HG03460 (cell line): ENCODE data around the gene AMIGO3.
"Not testable (repeated sequence)": the region's sequence is repeated elsewhere in the genome, so short reads cannot be mapped to it uniquely, and the experiment has no call there.

ENCODE experiments used
- ATAC-seq: cut with Tn5 transposase; IDR thresholded peaks from one replicate; pipeline ENCODE4 v1.9.1; 2021; ENCODE audit not compliant: unreplicated experiment

The AMIGO3 gene, protein sequence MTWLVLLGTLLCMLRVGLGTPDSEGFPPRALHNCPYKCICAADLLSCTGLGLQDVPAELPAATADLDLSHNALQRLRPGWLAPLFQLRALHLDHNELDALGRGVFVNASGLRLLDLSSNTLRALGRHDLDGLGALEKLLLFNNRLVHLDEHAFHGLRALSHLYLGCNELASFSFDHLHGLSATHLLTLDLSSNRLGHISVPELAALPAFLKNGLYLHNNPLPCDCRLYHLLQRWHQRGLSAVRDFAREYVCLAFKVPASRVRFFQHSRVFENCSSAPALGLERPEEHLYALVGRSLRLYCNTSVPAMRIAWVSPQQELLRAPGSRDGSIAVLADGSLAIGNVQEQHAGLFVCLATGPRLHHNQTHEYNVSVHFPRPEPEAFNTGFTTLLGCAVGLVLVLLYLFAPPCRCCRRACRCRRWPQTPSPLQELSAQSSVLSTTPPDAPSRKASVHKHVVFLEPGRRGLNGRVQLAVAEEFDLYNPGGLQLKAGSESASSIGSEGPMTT

DNA sequence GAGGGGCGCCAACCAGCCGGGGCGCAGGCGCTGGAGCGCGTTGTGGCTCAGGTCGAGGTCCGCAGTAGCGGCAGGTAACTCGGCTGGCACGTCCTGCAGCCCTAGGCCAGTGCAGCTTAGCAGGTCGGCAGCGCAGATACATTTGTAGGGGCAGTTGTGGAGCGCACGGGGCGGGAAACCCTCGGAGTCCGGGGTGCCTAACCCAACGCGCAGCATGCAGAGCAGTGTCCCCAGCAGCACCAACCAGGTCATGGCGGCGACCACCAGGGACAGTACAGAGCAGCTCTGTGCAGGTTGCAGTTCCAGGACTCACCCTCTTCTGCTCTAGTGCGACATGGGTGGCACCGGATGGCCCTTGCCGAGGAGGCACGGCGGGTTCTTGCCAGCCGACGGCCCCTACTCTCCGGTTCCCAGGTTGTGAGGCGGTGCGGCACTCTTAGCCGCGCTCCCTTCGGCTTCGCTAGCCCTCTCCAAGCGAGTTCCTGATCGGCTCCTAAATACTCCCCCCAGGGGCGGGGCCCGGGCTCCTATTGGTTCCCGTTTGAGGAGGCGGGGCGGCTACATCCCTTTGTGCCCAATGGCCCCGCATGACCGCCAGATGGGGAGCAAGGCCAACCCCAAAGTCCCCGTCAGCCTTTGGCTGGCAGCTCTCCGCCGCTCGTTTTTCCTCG, at the start of gene AMIGO3:
TSS of gene AMIGO3 (minus strand) at position 471 of the 671 bp plus-strand sequence. CDS start at position 252, 219 bp downstream.
- peak; percentile 50 for ATAC-seq

DNA sequence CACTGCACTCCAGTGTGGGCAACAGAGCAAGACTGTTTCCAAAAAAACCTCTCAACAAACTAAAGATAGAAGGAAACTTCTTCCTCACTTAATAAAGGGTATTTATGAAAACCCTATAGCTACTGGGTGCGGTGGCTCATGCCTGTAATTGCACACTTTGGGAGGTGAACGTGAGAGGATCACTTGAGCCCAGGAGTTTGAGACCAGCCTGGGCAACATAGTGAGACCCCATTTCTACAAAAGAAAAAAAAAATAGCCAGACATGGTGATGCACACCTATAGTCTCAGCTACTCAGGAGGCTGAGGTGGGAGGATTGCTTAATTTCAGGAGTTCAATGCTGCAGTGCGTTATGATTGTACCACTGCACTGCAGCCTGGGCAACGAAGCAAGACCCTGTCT, 44.5 kb upstream of the AMIGO3 start:
- ATAC-seq: no peak

DNA sequence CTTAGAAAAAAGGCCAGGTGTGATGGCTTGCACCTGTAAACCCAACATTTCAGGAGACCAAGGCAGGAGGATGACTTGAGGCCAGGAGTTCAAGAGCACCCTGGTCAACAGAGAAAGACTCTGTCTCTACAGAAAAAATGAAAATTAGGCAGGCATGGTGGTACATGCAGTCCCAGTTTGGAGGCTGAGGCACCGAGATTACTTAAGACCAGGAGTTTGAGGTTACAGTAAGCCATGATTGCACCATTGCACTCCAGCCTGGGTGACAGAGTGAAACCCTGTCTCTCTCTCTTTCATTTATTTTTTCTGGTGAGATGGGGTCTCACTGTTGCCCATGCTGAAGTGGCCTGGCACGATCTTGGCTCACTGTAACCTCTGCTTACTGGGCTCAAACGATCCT, 42.2 kb upstream of the AMIGO3 start:
- no peak for ATAC-seq

DNA sequence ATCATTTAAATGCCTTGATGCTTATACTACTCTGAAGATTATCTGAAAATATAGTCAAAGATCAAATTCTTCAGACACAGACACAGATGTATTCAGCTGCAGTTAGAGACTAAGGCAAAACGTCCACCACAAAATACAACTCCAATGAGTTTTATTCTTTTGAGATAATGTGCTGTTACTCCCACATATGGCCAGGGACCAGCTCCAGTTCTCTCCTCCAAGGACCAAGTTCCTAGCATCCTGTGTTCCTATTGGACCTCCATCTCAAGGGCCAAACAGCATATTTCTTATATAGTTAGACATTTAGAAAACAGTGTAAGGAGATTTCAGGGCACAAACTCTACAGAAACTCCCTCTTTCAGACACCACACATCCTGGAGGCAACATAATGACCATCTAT, 39.7 kb upstream of the AMIGO3 start:
- no peak for ATAC-seq

DNA sequence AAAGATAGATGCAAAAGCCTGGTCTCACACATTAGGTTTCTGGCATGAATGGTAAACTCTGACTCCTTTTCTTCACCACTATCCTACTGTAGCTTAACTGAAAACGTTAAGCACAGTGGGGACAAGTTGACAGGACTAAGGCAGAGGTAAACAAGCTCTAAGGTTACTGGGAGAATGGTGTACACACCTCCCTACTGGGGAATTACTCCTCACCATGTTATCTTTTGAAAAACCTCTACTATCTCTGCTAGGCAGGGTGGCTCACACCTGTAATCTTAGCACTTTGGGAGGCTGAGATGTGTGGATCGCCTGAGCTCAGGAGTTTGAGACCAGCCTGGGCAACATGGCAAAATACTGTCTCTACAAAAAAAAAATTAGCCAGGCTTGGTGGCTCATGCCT, 37.7 kb upstream of the AMIGO3 start:
- ATAC-seq: no peak

DNA sequence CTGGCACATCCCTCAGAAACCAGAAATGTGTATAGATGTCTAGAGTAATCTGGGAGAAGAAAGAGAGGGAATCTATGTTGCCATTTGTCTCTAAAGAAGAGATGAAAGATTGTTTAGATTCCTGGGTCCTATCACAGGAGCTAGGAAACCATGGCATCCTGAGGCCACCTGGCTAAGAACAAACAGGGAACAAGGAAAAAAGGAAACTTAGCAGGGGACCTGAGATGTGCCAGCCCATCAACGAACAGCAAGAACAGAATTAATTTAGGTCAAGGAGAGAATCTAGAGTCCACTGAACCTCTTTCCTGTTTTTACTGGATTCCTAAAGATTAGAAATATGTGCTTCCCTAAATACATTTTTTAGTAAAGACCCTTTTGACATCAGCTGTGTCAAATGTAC, 36.6 kb upstream of the AMIGO3 start:
- ATAC-seq: no peak

DNA sequence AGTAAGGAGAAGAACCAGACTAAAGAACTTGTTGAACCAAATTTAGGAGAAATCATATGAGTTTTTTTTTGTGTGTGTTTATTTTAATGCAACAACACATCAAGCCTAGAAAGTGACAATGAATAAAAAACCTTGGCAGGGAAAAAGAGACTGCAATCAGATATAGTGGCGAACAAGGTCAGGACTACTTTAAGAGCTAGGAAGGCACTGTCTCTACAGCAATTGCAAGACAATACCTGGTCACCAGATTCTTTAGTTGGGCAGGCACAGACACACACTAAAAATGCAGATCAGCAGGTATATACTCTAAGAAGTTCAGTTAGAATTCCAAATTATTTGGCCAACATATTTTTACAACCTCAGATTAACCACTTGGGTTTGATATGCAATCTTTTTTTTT, 35.1 kb upstream of the AMIGO3 start:
- ATAC-seq: no peak

DNA sequence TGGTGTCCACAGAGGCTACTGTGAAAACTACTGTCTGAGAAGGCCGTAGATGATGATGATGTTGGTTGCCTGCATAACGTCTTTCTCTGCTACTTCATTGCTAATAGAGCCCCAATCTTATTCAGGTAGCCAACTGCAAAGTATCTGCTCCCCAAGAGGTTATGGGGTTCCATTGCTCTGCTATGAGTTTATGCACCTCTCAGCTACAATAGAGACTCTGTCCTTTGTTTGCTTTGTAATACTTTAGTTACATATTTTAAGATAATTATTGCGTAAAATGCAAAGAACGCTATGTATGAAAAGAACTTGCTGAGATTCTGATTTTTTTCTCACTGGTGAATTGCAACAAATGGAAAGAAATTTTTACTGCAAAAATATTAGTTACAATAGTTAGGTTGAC, 32.0 kb upstream of the AMIGO3 start:
- ATAC-seq: no peak

DNA sequence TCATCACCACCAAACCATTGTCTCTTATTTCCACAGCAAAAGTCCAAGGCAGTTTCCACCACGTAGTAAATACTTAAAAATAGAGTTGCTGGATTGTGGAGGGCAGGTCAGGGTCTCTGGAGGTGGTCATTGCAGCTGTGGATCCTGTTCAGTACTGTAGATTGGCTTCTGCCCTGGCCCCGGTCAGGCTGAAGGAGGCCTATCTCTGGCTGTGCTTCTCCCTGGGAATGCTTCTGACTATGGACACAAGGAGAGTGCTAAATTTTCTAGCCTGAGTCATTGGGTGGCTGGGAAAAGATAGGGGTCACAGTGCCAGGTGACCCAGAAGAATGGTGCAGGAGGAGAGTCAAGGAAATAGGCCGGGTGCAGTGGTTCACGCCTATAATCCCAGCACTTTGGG, 30.6 kb upstream of the AMIGO3 start:
- ATAC-seq: no peak

DNA sequence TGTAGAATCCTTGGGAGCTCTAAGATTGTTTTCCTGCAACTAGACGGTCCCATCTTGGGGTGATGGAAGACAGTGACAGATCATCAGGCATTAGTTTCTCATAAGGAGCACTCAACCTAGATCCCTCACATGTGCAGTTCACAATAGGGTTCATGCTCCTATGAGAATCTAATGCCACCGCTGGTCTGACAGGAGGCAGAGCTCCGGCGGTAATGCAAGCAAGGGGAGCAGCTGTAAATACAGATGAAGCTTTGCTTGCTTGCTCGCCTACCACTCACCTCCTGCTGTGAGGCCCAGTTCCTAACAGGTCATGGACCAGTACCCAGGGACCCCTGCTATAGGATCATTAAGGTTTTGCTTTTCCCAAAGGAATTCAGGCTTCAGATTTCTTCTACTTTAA, 29.4 kb upstream of the AMIGO3 start:
- ATAC-seq: not testable (repeated sequence)

DNA sequence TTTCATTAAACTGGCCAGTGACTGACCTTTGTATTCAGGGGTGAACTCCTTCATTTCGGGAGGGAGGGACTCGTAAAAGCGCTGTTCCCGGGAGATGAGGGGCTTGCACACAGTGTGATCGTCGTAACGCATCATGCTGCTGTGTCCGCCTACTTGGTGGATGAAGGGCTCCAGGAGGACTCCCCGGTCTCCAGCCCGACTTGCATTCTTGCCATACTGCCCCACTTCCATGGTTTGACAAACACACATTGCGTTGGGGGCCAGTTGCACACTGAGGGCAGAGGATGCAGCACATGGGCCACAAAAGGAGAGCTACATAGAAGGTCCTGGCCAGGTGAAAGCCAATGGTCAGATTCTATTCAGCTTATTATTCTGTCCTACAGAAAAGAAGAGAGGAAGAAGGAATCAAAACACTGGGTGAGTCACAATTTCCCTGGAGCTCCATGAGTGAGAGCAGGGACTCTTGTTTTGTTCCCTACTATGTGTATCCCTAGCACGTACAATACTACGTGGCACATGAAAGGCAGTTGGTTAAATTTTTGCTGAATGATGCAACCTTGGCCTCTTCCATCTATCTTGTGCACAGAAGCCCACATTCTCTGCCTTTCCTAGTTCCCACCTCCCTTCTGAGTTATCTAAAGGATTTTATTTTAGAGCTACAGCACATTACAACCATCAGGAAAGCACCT, 28.5 kb upstream of the AMIGO3 start:
- no peak for ATAC-seq

DNA sequence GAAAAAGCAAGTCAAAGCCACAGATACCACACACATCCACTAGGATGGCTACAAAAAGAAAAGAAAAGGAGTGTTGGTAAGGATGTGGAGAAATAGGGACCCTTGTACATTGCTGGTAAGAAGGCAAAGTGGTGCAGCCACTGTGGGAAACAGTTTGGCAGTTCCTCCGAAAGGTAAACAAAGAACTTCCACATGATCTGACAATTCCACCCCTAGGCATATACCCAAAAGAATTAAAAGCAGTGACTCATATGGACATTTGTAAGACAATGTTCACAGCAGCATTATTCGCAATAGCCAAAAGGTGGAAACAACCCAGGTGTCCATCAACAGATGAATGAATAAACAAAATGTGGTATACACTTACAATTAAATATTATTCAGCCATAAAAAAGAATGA, 26.5 kb upstream of the AMIGO3 start:
- no peak for ATAC-seq

DNA sequence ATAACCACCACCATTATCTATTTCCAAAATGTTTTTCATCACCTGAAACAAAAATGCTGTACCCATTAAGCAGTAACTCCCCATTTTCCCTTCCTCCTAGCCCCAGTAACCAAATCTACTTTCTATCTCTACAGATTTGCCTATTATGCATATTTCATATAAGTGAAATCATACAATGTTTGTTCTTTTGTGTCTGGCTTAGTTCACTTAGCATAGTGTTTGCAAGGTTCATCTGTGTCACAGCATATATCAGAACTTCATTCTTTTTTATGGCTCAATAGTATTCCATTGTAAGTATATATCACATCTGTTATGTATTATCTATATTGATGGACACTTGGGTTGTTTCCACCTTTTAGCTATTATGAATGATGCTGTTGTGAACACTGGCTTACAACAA, 20.9 kb upstream of the AMIGO3 start:
- ATAC-seq: no peak

DNA sequence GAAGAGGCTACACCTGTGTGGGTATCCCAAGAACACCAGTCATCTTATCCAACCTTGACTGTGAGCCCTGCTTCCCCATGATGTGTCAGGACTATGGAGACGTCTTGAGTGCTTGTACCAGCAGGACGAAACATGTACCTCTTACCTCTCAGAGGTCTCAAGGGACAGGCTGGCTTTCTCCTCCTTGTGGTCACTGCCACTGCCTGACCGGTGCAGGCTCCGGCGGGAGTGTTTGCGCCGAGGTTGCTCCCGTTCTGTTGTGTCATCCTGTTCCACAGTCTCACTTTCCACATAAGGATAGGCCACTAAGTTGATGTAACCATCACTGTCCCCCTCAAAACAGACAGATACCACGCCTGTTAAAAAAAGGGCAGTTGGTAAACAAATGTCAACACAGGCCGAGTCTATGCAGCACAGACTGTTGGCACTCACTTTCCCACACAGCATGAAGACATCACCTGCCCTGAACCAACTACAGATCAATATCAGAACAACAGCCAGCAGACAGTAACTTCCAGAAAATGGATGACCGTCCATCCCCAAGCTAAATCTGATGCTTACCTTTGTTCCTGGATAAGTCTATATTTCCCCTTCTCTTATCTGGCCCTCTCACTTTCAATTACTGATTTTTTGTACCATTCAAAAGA, 18.7 kb upstream of the AMIGO3 start:
- ATAC-seq: no peak

DNA sequence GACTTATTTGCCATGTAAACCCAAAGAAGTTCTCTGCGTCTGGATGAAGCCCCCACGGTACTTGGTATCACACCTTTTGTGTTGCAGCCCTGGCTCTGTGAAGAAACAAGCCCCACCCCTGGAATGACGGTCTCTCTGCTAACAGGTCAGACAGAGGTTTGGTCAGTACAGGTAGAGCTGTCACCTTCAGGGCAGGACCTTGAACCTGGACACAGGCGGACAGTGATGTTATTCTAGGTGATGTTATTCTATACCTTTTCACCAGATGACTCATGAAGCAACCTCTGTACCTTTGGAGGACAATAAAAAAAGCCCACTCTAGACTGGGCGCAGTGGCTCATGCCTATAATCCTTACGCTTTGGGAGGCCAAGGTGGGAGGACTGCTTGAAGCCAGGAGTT, 15.3 kb upstream of the AMIGO3 start:
- ATAC-seq: no peak

DNA sequence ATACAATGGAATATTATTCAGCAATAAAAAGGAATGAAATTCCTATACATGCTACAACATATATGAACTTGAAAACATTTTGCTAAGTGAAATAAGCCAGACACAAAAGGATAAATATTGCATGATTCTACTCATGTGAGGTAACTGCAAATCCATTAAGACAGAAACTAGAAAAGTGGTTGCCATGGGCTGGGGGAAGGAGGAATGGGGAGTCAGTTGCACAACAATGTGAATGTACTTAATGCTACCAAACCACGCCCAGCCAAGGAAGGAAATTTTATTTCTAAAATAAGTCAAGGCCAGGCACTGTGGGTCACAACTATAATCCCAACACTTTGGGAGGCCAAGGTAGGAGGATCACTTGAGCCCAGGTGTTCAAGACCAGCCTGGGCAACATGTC, 14.1 kb upstream of the AMIGO3 start:
- ATAC-seq: no peak

DNA sequence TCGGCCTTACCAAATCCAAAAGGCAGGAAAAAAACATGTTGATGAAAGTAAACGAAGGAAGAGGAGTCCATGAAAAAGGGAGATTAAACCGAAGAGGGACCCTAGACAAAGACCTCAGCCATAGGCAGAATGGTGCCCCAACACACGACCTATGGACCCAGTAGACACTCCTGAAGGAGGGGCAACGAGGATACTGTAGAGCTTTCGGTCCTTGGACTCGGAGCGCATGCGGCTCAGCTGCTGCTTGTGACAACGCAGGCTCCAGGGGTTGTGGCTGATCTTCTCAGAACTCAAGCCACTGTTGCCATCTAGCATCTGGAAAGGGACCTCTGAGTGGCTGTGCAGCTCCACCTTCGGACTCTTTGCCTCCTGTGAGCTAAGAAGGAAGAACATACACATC, 13.1 kb upstream of the AMIGO3 start:
- ATAC-seq: no peak

DNA sequence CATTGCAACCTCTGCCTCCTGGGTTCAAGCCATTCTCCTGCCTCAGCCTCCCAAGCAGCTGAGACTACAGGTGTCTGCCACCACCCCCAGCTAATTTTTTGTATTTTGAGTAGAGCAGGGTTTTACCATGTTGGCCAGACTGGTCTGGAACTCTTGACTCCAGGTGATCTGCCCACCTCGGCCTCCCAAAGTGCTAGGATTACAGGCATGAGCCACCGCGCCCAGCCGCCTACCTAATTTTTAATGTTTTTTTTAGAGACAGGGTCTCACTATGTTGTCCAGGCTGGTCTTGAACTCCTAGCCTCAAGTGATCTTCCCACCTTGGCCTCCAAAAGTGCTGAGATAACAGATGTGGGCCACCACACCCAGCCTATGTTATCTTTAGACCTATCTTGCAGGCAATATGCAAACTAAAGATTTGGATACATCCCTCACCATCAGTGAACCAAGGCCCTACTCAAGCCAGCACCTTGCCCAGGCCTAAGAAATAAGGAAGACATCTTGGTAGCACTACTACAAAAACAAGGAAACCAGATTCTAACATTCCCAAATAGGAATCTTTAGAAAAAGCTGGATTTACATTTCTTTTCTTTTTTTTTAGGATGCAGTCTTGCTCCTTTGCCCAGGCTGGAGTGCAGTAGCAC, 10.6 kb upstream of the AMIGO3 start:
- ATAC-seq: no peak

DNA sequence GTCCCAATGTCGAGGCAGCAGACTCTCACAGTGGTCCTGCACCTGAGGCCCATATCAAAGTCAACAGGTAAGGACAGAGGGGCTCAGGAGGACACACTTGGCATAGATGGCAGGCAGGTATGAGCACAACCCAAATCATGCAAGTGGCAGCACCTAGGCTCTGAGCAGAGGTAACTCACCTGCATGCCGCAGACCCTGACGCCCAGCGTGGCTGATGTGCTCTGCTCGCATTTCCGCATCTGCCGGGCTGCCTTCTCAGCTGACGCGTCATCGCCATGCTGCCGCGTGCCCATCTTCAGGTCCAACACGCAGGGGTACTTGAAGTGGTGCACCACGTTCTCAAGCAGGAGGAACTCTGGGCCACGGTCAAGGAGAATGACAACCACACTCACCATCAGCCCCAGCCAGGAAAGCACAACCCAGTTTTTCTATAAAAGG, 8.5 kb upstream of the AMIGO3 start:
- no peak for ATAC-seq

DNA sequence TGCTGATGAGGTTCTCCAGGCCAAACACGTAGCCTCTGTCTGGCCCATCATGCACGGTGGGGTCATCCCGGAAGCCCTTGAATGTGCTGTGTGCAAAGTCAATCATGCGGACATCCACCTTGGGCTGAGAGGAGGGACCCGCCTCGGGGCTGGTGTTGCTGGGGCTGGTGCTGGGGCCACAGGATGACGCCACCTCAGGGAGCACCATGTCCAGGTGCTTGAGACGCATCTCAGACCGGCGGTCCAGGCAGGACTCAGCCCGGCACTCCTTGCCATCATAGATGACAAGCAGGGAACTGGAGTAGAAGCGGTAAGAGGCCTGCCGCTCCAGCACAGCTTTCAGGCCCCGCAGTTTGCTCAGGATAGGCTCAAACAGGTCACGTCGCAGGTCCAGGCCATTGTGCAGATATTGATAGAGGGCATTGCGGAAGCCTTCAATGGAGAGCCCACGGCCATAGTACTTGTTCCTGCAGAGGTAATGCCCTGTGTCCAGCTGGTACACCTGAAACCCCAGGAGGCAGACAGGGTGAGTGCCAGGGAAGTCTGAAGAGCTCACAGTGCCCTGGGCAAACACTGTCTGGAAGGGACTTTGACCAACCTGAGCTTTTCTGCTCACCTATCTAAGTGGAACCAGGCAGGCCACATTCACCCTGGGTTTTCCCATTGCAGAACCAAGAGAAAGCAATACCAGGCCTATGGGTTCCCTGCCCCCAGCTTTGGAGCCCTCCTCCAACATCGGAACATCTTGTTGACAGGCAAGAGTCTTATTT, 7.9 kb upstream of the AMIGO3 start:
- ATAC-seq: no peak
